HG03439 (cell line): ENCODE measurements around the gene ZNF423.

ENCODE experiments used
- ATAC-seq: cut with Tn5 transposase; IDR thresholded peaks from one replicate; pipeline ENCODE4 v1.9.1; 2021; ENCODE audit warnings: mild to moderate bottlenecking, moderate library complexity; ENCODE audit not compliant: unreplicated experiment

ZNF423 gene

GRCh38 chr16:49674351-49674851 is 181.5 kb downstream of the ZNF423 start:
- no peak for ATAC-seq

- no peak for ATAC-seq
Observed at GRCh38 chr16:49673442-49673841, 182.5 kb downstream of the ZNF423 start.

GRCh38 chr16:49672753-49673152 is 183.2 kb downstream of the ZNF423 start:
- no peak for ATAC-seq

- ATAC-seq: no peak
Observed at GRCh38 chr16:49671333-49671732, 184.6 kb downstream of the ZNF423 start.

- ATAC-seq: no peak
Observed at GRCh38 chr16:49670627-49671026, 185.3 kb downstream of the ZNF423 start.

- no peak for ATAC-seq
Observed at GRCh38 chr16:49665482-49666230, 190.3 kb downstream of the ZNF423 start.

- no peak for ATAC-seq
Observed at GRCh38 chr16:49664221-49665215, 191.4 kb downstream of the ZNF423 start.

GRCh38 chr16:49663081-49664065 is 192.5 kb downstream of the ZNF423 start:
- ATAC-seq: no peak

- ATAC-seq: no peak
Observed at GRCh38 chr16:49662569-49662968, 193.3 kb downstream of the ZNF423 start.

GRCh38 chr16:49661465-49662187 is 194.3 kb downstream of the ZNF423 start:
- no peak for ATAC-seq

GRCh38 chr16:49660626-49661025 is 195.3 kb downstream of the ZNF423 start:
- no peak for ATAC-seq

- no peak for ATAC-seq
Observed at GRCh38 chr16:49659356-49659755, 196.6 kb downstream of the ZNF423 start.

- no peak for ATAC-seq
Observed at GRCh38 chr16:49658531-49658930, 197.4 kb downstream of the ZNF423 start.

GRCh38 chr16:49657736-49658465 is 198.0 kb downstream of the ZNF423 start:
- no peak for ATAC-seq

GRCh38 chr16:49654425-49654824 is 201.5 kb downstream of the ZNF423 start:
- ATAC-seq: no peak

GRCh38 chr16:49653577-49653976 is 202.3 kb downstream of the ZNF423 start:
- ATAC-seq: no peak

GRCh38 chr16:49653173-49653570 is 202.7 kb downstream of the ZNF423 start:
- no peak for ATAC-seq

- no peak for ATAC-seq
Observed at GRCh38 chr16:49652456-49653172, 203.3 kb downstream of the ZNF423 start.
